HCT116 (cell line): ENCODE results near the gene C4orf36.

Experiments
- CBX3 ChIP-seq: IDR thresholded peaks from 2 replicates; pipeline ENCODE4 v1.6.1; 2012; ENCODE audit warnings: low read depth
- EZH2 ChIP-seq: fragments of 200-600 bp; sonication (generic); IDR thresholded peaks from 2 replicates; pipeline ENCODE4 v1.6.1; 2017; ENCODE audit warnings: antibody characterized with exemption, mixed run types
- POLR2A ChIP-seq: IDR thresholded peaks from 2 replicates; pipeline ENCODE4 v1.7.0; 2011; ENCODE audit warnings: borderline replicate concordance; ENCODE audit not compliant: insufficient read depth, insufficient read length; ENCODE audit errors: extremely low read depth
- POLR2AphosphoS5 ChIP-seq: IDR thresholded peaks from 2 replicates; pipeline ENCODE4 v1.6.1; 2011; ENCODE audit warnings: mild to moderate bottlenecking, low read depth, low read length, moderate library complexity
- RAD21 ChIP-seq: IDR thresholded peaks from 2 replicates; pipeline ENCODE4 v1.6.1; 2012; ENCODE audit warnings: low read depth, mild to moderate bottlenecking
- SIN3A ChIP-seq: IDR thresholded peaks from 2 replicates; pipeline ENCODE4 v1.6.1; 2012; ENCODE audit warnings: low read depth
- SP1 ChIP-seq: IDR thresholded peaks from 2 replicates; pipeline ENCODE4 v1.6.1; 2012; ENCODE audit warnings: low read depth
- SRF ChIP-seq: IDR thresholded peaks from 2 replicates; pipeline ENCODE4 v1.6.1; 2012; ENCODE audit warnings: low read depth
- YY1 ChIP-seq: IDR thresholded peaks from 2 replicates; pipeline ENCODE4 v1.6.1; 2011; ENCODE audit warnings: low read length, low read depth, moderate library complexity, mild to moderate bottlenecking; ENCODE audit not compliant: insufficient replicate concordance; ENCODE audit errors: extremely low read depth
- ZFX ChIP-seq: fragments of 450-650 bp; IDR thresholded peaks from 2 replicates; pipeline ENCODE4 v1.6.1; 2017
- TF ChIP-seq, protein P1 (sequence below), 3 experiments: fragments of 200-600 bp in 1 of 3; sonication (generic) in 1 of 3; IDR thresholded peaks in 2 of 3; conservative IDR thresholded peaks in 1 of 3; 2 replicates each; pipeline ENCODE4 v1.5.1; 2012 to 2017; ENCODE audit warnings: low read depth in 2 of 3, low read length in 2 of 3, antibody characterized with exemption in 1 of 3, borderline replicate concordance in 1 of 3, control low read depth in 1 of 3, mild to moderate bottlenecking in 1 of 3, mixed read lengths in 1 of 3, mixed run types in 1 of 3, moderate library complexity in 1 of 3; ENCODE audit not compliant: insufficient read depth in 1 of 3
- TF ChIP-seq, protein P2 (sequence below): IDR thresholded peaks from 2 replicates; pipeline ENCODE4 v1.6.1; 2012

DNA sequence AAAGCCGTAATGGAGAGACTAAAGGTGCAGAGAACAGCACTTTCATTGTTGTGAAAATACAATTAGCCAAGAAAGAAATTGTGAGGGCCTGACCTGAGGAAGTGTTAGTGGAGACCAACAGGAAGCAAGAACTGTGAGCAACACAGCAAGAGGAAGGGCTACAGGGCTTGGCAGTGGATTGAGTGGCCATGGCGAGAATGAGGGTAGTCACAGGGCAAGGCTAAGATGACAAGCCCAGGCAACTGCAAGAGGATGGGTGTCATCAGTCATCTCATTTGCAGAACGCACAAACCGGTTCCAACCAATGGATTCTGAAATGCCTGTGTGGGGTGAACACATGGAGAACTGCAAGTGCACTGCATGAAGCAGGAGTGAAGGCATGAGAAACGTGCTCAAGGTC lies 46.6 kb downstream of the C4orf36 start:
- TF ChIP-seq SP1 (no peak), EZH2 (no peak), POLR2AphosphoS5 (no peak), POLR2A (no peak), CBX3 (no peak), SIN3A (no peak), ZFX (no peak), RAD21 (no peak), YY1 (no peak), SRF (no peak)
- TF ChIP-seq, protein P1, sequence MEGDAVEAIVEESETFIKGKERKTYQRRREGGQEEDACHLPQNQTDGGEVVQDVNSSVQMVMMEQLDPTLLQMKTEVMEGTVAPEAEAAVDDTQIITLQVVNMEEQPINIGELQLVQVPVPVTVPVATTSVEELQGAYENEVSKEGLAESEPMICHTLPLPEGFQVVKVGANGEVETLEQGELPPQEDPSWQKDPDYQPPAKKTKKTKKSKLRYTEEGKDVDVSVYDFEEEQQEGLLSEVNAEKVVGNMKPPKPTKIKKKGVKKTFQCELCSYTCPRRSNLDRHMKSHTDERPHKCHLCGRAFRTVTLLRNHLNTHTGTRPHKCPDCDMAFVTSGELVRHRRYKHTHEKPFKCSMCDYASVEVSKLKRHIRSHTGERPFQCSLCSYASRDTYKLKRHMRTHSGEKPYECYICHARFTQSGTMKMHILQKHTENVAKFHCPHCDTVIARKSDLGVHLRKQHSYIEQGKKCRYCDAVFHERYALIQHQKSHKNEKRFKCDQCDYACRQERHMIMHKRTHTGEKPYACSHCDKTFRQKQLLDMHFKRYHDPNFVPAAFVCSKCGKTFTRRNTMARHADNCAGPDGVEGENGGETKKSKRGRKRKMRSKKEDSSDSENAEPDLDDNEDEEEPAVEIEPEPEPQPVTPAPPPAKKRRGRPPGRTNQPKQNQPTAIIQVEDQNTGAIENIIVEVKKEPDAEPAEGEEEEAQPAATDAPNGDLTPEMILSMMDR (IDR thresholded peaks at IDR 0.05 in 2 of 3, conservative IDR thresholded peaks at IDR 0.05 in 1 of 3; ENCODE audit: borderline replicate concordance in 1 of 3, insufficient read depth in 1 of 3, low read depth in 2 of 3, low read length in 2 of 3) = no peak
- TF ChIP-seq, protein P2, sequence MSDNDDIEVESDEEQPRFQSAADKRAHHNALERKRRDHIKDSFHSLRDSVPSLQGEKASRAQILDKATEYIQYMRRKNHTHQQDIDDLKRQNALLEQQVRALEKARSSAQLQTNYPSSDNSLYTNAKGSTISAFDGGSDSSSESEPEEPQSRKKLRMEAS = no peak
